ENCODE data around the gene MTARC2.

Gene MTARC2

GRCh38 chr1:220825819-220826551 is 77.9 kb downstream of the MTARC2 start:
- no peak overlapping the region for H3K27ac Mint-ChIP-seq
- peaks cover 22 to 28% of the 10 kb centered on the region in 2 donors for H3K27me3 Mint-ChIP-seq
- ATAC-seq (replicated peaks) = no peak
- H3K9me3 Mint-ChIP-seq = no peaks in the 10 kb centered on the region
- H3K4me1 Mint-ChIP-seq = no peaks in the 10 kb centered on the region
- no peak for DNase-seq
- no peak overlapping the region for H3K4me3 Mint-ChIP-seq
- H3K36me3 Mint-ChIP-seq = no peaks in the 10 kb centered on the region

GRCh38 chr1:220826729-220827128 is 78.6 kb downstream of the MTARC2 start:
- Mint-ChIP-seq H3K27me3 (peaks cover 22 to 28% of the 10 kb centered on the region in 2 donors), H3K4me3 (no peak overlapping the region), H3K9me3 (no peaks in the 10 kb centered on the region), H3K36me3 (no peaks in the 10 kb centered on the region), H3K4me1 (no peaks in the 10 kb centered on the region), H3K27ac (no peak overlapping the region)
- DNase-seq (no peak), ATAC-seq (replicated peaks) (no peak)

- Mint-ChIP-seq H3K9me3 (no peaks in the 10 kb centered on the region), H3K4me1 (no peaks in the 10 kb centered on the region), H3K27me3 (peaks cover 22 to 28% of the 10 kb centered on the region in 2 donors), H3K27ac (no peak overlapping the region), H3K4me3 (no peak overlapping the region), H3K36me3 (no peaks in the 10 kb centered on the region)
- DNase-seq = no peak
- ATAC-seq (replicated peaks) = no peak
These were observed 79.5 kb downstream of the MTARC2 start for GRCh38 chr1:220827445-220828178.

GRCh38 chr1:220828179-220828490 is 80.0 kb downstream of the MTARC2 start:
- Mint-ChIP-seq H3K36me3 (no peaks in the 10 kb centered on the region), H3K4me1 (no peaks in the 10 kb centered on the region)
- no peak for ATAC-seq (replicated peaks)

GRCh38 chr1:220828950-220829586 is 80.9 kb downstream of the MTARC2 start:
- Mint-ChIP-seq H3K27me3 (peaks cover 19 to 20% of the 10 kb centered on the region in 2 donors), H3K4me1 (no peaks in the 10 kb centered on the region), H3K4me3 (no peak overlapping the region), H3K9me3 (no peaks in the 10 kb centered on the region), H3K36me3 (no peaks in the 10 kb centered on the region), H3K27ac (no peak overlapping the region)
- ATAC-seq (replicated peaks) (no peak), DNase-seq (no peak)

More at GRCh38 chr1:220828179-220828490, 80.0 kb downstream of the MTARC2 start:
- Mint-ChIP-seq H3K27ac (no peak overlapping the region), H3K9me3 (no peaks in the 10 kb centered on the region), H3K27me3 (peaks cover 22 to 27% of the 10 kb centered on the region in 2 donors), H3K4me3 (no peak overlapping the region)
- no peak for DNase-seq

GRCh38 chr1:220833436-220833835 is 85.3 kb downstream of the MTARC2 start:
- Mint-ChIP-seq H3K36me3 (no peaks in the 10 kb centered on the region), H3K27me3 (peaks cover 16 to 20% of the 10 kb centered on the region in 2 donors), H3K27ac (no peak overlapping the region), H3K4me1 (no peaks in the 10 kb centered on the region), H3K9me3 (peaks cover 0 to 2% of the 10 kb centered on the region in 2 donors), H3K4me3 (no peak overlapping the region)
- ATAC-seq (replicated peaks) = no peak
- no peak for DNase-seq
